CD14-positive monocyte (primary cell): ENCODE results near the gene GLRX5. TPM values are rescaled to one million over a fixed set of nuclear protein-coding genes. Genes with fewer than 3 reads are reported as not detected.
"Not testable (repeated sequence)": the region's sequence is repeated elsewhere in the genome, so short reads cannot be mapped to it uniquely, and the experiment has no call there.

Experiments used
- DNase-seq, 3 donors: peaks; one replicate each; pipeline ENCODE4 v3.0.0-alpha.2; 2011 to 2022
- H2AFZ ChIP-seq: 2 replicates; pipeline ENCODE4 v1.6.0; 2012; ENCODE audit warnings: mild to moderate bottlenecking, low read depth, low read length, inconsistent platforms; ENCODE audit not compliant: insufficient read depth, poor library complexity, severe bottlenecking
- H3K27ac ChIP-seq, 2 donors: 1 replicate in 1 of 2; 2 replicates in 1 of 2; pipeline ENCODE4 v1.5.1; 2012 to 2013; ENCODE audit warnings: low read length in 2 of 2, control low read depth in 1 of 2, inconsistent platforms in 1 of 2, low read depth in 1 of 2, mild to moderate bottlenecking in 1 of 2
- H3K27me3 ChIP-seq, 2 donors: one replicate each; pipeline versions ENCODE4 v1.6.0 to v1.6.1; 2011 to 2013; ENCODE audit warnings: low read length in 2 of 2; ENCODE audit not compliant: control insufficient read depth in 2 of 2, insufficient read depth in 2 of 2
- H3K36me3 ChIP-seq, 2 donors: replicated peaks in 1 of 2; 1 replicate in 1 of 2; 2 replicates in 1 of 2; pipeline versions ENCODE4 v1.5.1 to v1.6.1; 2012 to 2013; ENCODE audit warnings: low read length in 2 of 2, control low read depth in 1 of 2, inconsistent platforms in 1 of 2, mild to moderate bottlenecking in 1 of 2; ENCODE audit not compliant: insufficient read depth in 2 of 2, control insufficient read depth in 1 of 2
- H3K4me1 ChIP-seq, 2 donors: 1 replicate in 1 of 2; 2 replicates in 1 of 2; pipeline versions ENCODE4 v1.5.1 to v1.6.1; 2012 to 2013; ENCODE audit warnings: low read length in 2 of 2, control low read depth in 1 of 2, inconsistent platforms in 1 of 2, mild to moderate bottlenecking in 1 of 2, moderate library complexity in 1 of 2; ENCODE audit not compliant: insufficient read depth in 2 of 2, control insufficient read depth in 1 of 2
- H3K4me2 ChIP-seq: replicated peaks from 2 replicates; pipeline ENCODE3; 2012; ENCODE audit warnings: low read length, moderate library complexity, mild to moderate bottlenecking; ENCODE audit not compliant: poor library complexity, severe bottlenecking; ENCODE audit errors: extremely low read depth
- H3K4me3 ChIP-seq, 3 experiments: fragments of 200-600 bp in 1 of 3; sonication (generic) in 1 of 3; replicated peaks in 1 of 3; 1 replicate in 2 of 3; 2 replicates in 1 of 3; pipeline ENCODE4 v1.5.1; 2011 to 2013; ENCODE audit warnings: low read length in 3 of 3, mild to moderate bottlenecking in 3 of 3, control low read depth in 2 of 3, low read depth in 2 of 3, inconsistent platforms in 1 of 3, moderate library complexity in 1 of 3
- H3K79me2 ChIP-seq: 2 replicates; pipeline ENCODE4 v1.6.0; 2012; ENCODE audit warnings: mild to moderate bottlenecking, control low read depth, inconsistent platforms, low read length, moderate library complexity; ENCODE audit not compliant: insufficient read depth
- H3K9ac ChIP-seq: 2 replicates; pipeline ENCODE4 v1.6.0; 2017; ENCODE audit warnings: low read length, mild to moderate bottlenecking; ENCODE audit not compliant: insufficient read depth, poor library complexity, severe bottlenecking
- H3K9me3 ChIP-seq, 2 donors: replicated peaks in 1 of 2; 1 replicate in 1 of 2; 2 replicates in 1 of 2; pipeline versions ENCODE4 v1.5.1 to v1.6.1; 2012 to 2013; ENCODE audit warnings: low read length in 2 of 2, control low read depth in 1 of 2; ENCODE audit not compliant: control insufficient read depth in 1 of 2, insufficient read depth in 1 of 2
- H4K20me1 ChIP-seq: 2 replicates; pipeline ENCODE4 v1.6.0; 2012; ENCODE audit warnings: mild to moderate bottlenecking, low read length, control low read depth, moderate library complexity; ENCODE audit not compliant: insufficient read depth
- H3K27ac Mint-ChIP-seq, 7 donors: one replicate each; pipeline ENCODE4 v1.8.0; 2020; ENCODE audit warnings: mild to moderate bottlenecking in 7 of 7, mixed read lengths in 7 of 7, moderate library complexity in 6 of 7, inconsistent platforms in 2 of 7
- H3K27me3 Mint-ChIP-seq, 3 donors: one replicate each; pipeline ENCODE4 v1.8.0; 2021 to 2022; ENCODE audit warnings: low read depth in 3 of 3, mild to moderate bottlenecking in 3 of 3, mixed read lengths in 3 of 3, moderate library complexity in 3 of 3, inconsistent platforms in 1 of 3
- H3K36me3 Mint-ChIP-seq, 2 donors: one replicate each; pipeline ENCODE4 v1.8.0; 2020; ENCODE audit warnings: mixed read lengths in 2 of 2, inconsistent platforms in 1 of 2, mild to moderate bottlenecking in 1 of 2
- H3K4me1 Mint-ChIP-seq: one replicate; pipeline ENCODE4 v1.8.0; 2020; ENCODE audit warnings: mild to moderate bottlenecking, mixed read lengths
- H3K4me3 Mint-ChIP-seq, 2 donors: one replicate each; pipeline ENCODE4 v1.8.0; 2020; ENCODE audit warnings: mild to moderate bottlenecking in 2 of 2, mixed read lengths in 2 of 2, moderate library complexity in 1 of 2
- H3K9me3 Mint-ChIP-seq, 7 donors: one replicate each; pipeline ENCODE4 v1.8.0; 2020 to 2022; ENCODE audit warnings: mixed read lengths in 7 of 7, mild to moderate bottlenecking in 6 of 7, moderate library complexity in 6 of 7, inconsistent platforms in 2 of 7
- WGBS: methylation state at CpG from one replicate; pipeline ENCODE4 v1.1.5; 2013; ENCODE audit warnings: missing lambda C conversion rate; ENCODE audit not compliant: insufficient coverage; 5-methylcytosine and 5-hydroxymethylcytosine counted together
- intact Hi-C, 2 donors: fragments of 100-400 bp; cut with micrococcal nuclease; formaldehyde crosslinking; loops; one replicate each; pipeline versions ENCODE4 v1.15.0 to v1.15.1; 2023
- polyA plus RNA-seq, 3 donors: library from polyadenylated mRNA; depleted of rRNA in 1 of 3; unstranded in 2 of 3; stranded (reverse) in 1 of 3; fragments of 300-500 nt in 2 of 3; fragments of >200 nt in 1 of 3; fragmentation: Illumina TruSeq in 2 of 3; gene quantifications; 1 replicate in 2 of 3; 2 replicates in 1 of 3; pipeline ENCODE4 v1.2.3, GENCODE V29; 2012 to 2021
- TF ChIP-seq, protein P1 (sequence below): fragments of 200-600 bp; IDR thresholded peaks from one replicate; pipeline ENCODE4 v1.8.0; 2022; ENCODE audit warnings: antibody characterized with exemption, mild to moderate bottlenecking

The GLRX5 gene
- polyA plus RNA-seq, 3 donors: 10.9 to 43.1 (median 31.1) TPM

DNA sequence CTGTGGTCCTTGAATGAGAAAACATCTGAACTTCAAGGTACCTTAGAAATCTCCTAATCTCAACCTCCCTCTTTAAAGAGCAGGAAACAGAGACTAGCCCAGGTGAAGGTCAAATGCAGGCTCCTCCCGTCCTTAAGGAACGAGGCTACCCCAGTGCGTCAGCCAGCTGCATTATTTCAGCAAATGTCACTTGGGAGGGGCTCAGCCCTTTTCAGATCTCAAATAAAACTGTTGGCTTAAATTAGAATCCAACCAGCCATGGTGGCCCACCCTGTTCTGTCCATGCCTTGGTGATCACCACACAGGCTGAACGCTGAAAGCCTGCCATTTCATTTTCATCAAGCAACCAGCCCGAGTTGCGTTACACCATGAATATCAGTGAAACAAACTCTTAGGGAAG lies 25.4 kb upstream of the GLRX5 start:
- H3K36me3 ChIP-seq: peaks cover 8 to 38% of the 10 kb centered on the region in 2 donors
- Mint-ChIP-seq H3K27ac (peak overlapping the region in 3 of 7 donors; percentile 26 to 63 (median 59)), H3K36me3 (peaks cover 43 to 58% of the 10 kb centered on the region in 2 donors), H3K9me3 (no peaks in the 10 kb centered on the region), H3K27me3 (no peaks in the 10 kb centered on the region), H3K4me1 (peaks cover 83% of the 10 kb centered on the region), H3K4me3 (no peak overlapping the region)
- H3K4me1 ChIP-seq: peaks cover 74 to 82% of the 10 kb centered on the region in 2 donors
- DNase-seq: no peak
- TF ChIP-seq, protein P1, sequence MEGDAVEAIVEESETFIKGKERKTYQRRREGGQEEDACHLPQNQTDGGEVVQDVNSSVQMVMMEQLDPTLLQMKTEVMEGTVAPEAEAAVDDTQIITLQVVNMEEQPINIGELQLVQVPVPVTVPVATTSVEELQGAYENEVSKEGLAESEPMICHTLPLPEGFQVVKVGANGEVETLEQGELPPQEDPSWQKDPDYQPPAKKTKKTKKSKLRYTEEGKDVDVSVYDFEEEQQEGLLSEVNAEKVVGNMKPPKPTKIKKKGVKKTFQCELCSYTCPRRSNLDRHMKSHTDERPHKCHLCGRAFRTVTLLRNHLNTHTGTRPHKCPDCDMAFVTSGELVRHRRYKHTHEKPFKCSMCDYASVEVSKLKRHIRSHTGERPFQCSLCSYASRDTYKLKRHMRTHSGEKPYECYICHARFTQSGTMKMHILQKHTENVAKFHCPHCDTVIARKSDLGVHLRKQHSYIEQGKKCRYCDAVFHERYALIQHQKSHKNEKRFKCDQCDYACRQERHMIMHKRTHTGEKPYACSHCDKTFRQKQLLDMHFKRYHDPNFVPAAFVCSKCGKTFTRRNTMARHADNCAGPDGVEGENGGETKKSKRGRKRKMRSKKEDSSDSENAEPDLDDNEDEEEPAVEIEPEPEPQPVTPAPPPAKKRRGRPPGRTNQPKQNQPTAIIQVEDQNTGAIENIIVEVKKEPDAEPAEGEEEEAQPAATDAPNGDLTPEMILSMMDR: no peak
- peaks cover 96% of the 10 kb centered on the region for H4K20me1 ChIP-seq
- H3K27me3 ChIP-seq: no peaks in the 10 kb centered on the region
- 90% methylated on average over 3 of the region's 6 CpGs for WGBS
- peaks cover 97% of the 10 kb centered on the region for H3K79me2 ChIP-seq
- H3K4me3 ChIP-seq: no peak overlapping the region
- intact Hi-C loops: no loop called here
- peak overlapping the region; percentile 1 to 55 for H3K27ac ChIP-seq
- H3K9me3 ChIP-seq: no peaks in the 10 kb centered on the region
- H2AFZ ChIP-seq: no peak overlapping the region
- no peak overlapping the region for H3K9ac ChIP-seq
- H3K4me2 ChIP-seq: no peak overlapping the region

DNA sequence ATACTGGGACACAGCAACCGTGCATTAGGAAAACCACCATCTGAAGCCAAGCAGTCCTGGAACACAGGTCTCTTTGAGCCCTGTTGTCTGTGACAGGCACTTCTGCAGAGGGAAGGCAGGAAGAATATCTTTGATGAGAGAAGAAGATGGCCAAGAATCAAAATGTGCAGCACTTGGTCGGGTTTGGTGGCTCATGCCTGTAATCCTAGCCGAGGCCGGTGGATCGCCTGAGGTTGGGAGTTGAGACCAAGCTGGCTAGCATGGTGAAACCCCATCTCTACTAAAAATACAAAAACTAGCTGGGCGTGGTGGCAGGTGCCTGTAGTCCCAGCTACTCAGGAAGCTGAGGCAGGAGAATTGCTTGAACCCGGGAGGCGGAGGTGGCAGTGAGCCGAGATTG lies 24.5 kb upstream of the GLRX5 start:
- intact Hi-C loops: loop anchor here (10.0 kb wide), 2 partner anchors 196 to 356 kb away; partner anchors contain the start of genes CLMN (in 1 of the 2) and DICER1 (in 1 of the 2)
- not testable (repeated sequence) for H3K27ac ChIP-seq, H2AFZ ChIP-seq, H3K27me3 Mint-ChIP-seq, H3K4me3 ChIP-seq, H3K4me2 ChIP-seq, H3K9ac ChIP-seq, H3K27me3 ChIP-seq, H3K9me3 ChIP-seq, H3K4me3 Mint-ChIP-seq, DNase-seq, H3K9me3 Mint-ChIP-seq
- Histone ChIP-seq H3K36me3 (peaks cover 8 to 36% of the 10 kb centered on the region in 2 donors), H4K20me1 (peaks cover 96% of the 10 kb centered on the region), H3K4me1 (peaks cover 74 to 82% of the 10 kb centered on the region in 2 donors), H3K79me2 (peaks cover 97% of the 10 kb centered on the region)
- peaks cover 82% of the 10 kb centered on the region for H3K4me1 Mint-ChIP-seq
- H3K27ac Mint-ChIP-seq: peak overlapping the region in 4 of 7 donors; percentile 46 to 85 (median 76)
- H3K36me3 Mint-ChIP-seq: peaks cover 41 to 56% of the 10 kb centered on the region in 2 donors
- 87% methylated on average over 5 of the region's 9 CpGs for WGBS
